ENCODE measurements around the gene COX7B.

- TF ChIP-seq, protein P1, sequence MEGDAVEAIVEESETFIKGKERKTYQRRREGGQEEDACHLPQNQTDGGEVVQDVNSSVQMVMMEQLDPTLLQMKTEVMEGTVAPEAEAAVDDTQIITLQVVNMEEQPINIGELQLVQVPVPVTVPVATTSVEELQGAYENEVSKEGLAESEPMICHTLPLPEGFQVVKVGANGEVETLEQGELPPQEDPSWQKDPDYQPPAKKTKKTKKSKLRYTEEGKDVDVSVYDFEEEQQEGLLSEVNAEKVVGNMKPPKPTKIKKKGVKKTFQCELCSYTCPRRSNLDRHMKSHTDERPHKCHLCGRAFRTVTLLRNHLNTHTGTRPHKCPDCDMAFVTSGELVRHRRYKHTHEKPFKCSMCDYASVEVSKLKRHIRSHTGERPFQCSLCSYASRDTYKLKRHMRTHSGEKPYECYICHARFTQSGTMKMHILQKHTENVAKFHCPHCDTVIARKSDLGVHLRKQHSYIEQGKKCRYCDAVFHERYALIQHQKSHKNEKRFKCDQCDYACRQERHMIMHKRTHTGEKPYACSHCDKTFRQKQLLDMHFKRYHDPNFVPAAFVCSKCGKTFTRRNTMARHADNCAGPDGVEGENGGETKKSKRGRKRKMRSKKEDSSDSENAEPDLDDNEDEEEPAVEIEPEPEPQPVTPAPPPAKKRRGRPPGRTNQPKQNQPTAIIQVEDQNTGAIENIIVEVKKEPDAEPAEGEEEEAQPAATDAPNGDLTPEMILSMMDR (conservative IDR thresholded peaks at IDR 0.05) = no peak
- TF ChIP-seq EZH2 (IDR thresholded peaks at IDR 0.05; ENCODE audit: low read depth) = no peak
Measured at GRCh38 chrX:77893713-77894112, 5.6 kb upstream of the COX7B start.
